Adrenal gland (tissue), 12 donors: Measurements from ENCODE around the gene ZCCHC14. TPM values are rescaled to one million over a fixed set of nuclear protein-coding genes. Genes with fewer than 3 reads are reported as not detected.

Source experiments
- DNase-seq, 7 donors: peaks; one replicate each; pipeline ENCODE4 v3.0.0-alpha.2; 2019 to 2020
- H3K27ac ChIP-seq, 5 donors: fragments of 200-600 bp; sonication (generic) in 4 of 5; 1 replicate in 3 of 5; 2 replicates in 2 of 5; pipeline versions ENCODE4 v1.5.1 to v1.8.0; 2016 to 2020; ENCODE audit warnings: mild to moderate bottlenecking in 1 of 5
- H3K27me3 ChIP-seq: fragments of 200-600 bp; 2 replicates; pipeline ENCODE4 v1.8.0; 2021
- H3K36me3 ChIP-seq, 2 donors: fragments of 200-600 bp; replicated peaks in 1 of 2; 1 replicate in 1 of 2; 2 replicates in 1 of 2; pipeline versions ENCODE4 v1.5.1 to v1.8.0; 2018 to 2022
- H3K4me1 ChIP-seq, 2 donors: fragments of 200-600 bp; replicated peaks in 1 of 2; 1 replicate in 1 of 2; 2 replicates in 1 of 2; pipeline versions ENCODE4 v1.5.1 to v1.8.0; 2018 to 2021
- H3K4me3 ChIP-seq, 4 donors: fragments of 200-600 bp; sonication (generic) in 3 of 4; one replicate each; pipeline ENCODE4 v1.5.1; 2016 to 2018
- H3K9me3 ChIP-seq, 3 donors: fragments of 200-600 bp; sonication (generic) in 1 of 3; replicated peaks in 1 of 3; 1 replicate in 2 of 3; 2 replicates in 1 of 3; pipeline versions ENCODE4 v1.5.1 to v1.8.0; 2016 to 2021
- POLR2A ChIP-seq, 2 donors: fragments of 450-650 bp; IDR thresholded peaks; one replicate each; pipeline ENCODE4 v1.6.1; 2017; ENCODE audit warnings: antibody characterized with exemption in 2 of 2, mild to moderate bottlenecking in 2 of 2, moderate library complexity in 1 of 2
- WGBS, 4 donors: extraction: QIAGEN DNeasy Blood & Tissue Kit in 2 of 4; methylation state at CpG; one replicate each; pipeline versions ENCODE4 v1.1.5 to v1.1.7; 2013 to 2017; 5-methylcytosine and 5-hydroxymethylcytosine counted together
- intact Hi-C, 2 donors: fragments of 100-400 bp; cut with DNase I; formaldehyde crosslinking; loops; one replicate each; pipeline versions ENCODE4 v1.14.1 to v1.15.0; 2022 to 2023
- polyA plus RNA-seq, 3 donors: library from polyadenylated mRNA; stranded (reverse); fragments of 200-250 nt in 2 of 3; fragments of 350-450 nt in 1 of 3; fragmentation: Illumina TruSeq in 1 of 3; extraction: RNeasy Lipid Tissue Mini Kit (QIAGEN cat#74804) in 1 of 3; gene quantifications; one replicate each; pipeline ENCODE4 v1.2.3, GENCODE V29; 2013 to 2014
- total RNA-seq, 9 donors: library from RNA; depleted of rRNA in 4 of 9; stranded (reverse); fragments of >200 nt in 4 of 9; fragments of 120-200 nt in 1 of 9; fragmentation: NEBNext Ultra II Directional in 1 of 9; extraction: Animal tissue kit (Norgen Biotek cat#: 25700) in 1 of 9; gene quantifications; one replicate each; pipeline versions ENCODE4 v1.1.0 to v1.2.4, GENCODE V29; 2013 to 2023
- TF ChIP-seq, protein P1 (sequence below), 6 experiments: fragments of 450-650 bp in 4 of 6; fragments of 200-600 bp in 2 of 6; sonication (generic) in 1 of 6; IDR thresholded peaks; 1 replicate in 5 of 6; 2 replicates in 1 of 6; pipeline versions ENCODE4 v1.5.1 to v1.8.0; 2016 to 2021; ENCODE audit warnings: antibody characterized with exemption in 6 of 6, mild to moderate bottlenecking in 2 of 6, moderate library complexity in 1 of 6
- donor health status: healthy with polysubstance abuse.
- donor health status: Bipolar disorder and iron deficiency.
- donor health status: DM: yes; HTN: yes; CAD: no.
- donor health status: DM: no; HTN: no; CAD: no.
- donor health status: DM: no; HTN: no; CAD: no.
- donor health status: DM: yes; HTN: yes; CAD: no.

The ZCCHC14 gene
- total and polyA plus RNA-seq, 12 donors, result 10.6 to 49.8 (median 28.7) TPM

DNA sequence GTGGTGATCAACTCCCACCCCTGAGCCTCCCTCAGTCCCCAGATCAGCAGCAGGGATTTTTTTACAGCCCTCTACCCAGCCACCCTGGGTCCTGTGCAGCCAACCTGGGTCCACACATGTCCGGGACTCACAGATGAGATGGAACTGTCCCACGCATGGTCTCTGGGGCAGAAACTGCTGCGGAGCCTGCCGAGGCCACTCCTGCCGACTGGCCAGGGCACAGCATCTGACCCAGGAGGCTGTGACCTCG lies 48.0 kb upstream of the ZCCHC14 start:
- Histone ChIP-seq H3K27me3 (no peaks in the 10 kb centered on the region), H3K27ac (peak overlapping the region in 1 of 5 donors; percentile 62), H3K4me3 (no peak overlapping the region), H3K9me3 (no peaks in the 10 kb centered on the region), H3K4me1 (no peaks in the 10 kb centered on the region), H3K36me3 (no peaks in the 10 kb centered on the region)
- no peak for DNase-seq
- TF ChIP-seq, protein P1, sequence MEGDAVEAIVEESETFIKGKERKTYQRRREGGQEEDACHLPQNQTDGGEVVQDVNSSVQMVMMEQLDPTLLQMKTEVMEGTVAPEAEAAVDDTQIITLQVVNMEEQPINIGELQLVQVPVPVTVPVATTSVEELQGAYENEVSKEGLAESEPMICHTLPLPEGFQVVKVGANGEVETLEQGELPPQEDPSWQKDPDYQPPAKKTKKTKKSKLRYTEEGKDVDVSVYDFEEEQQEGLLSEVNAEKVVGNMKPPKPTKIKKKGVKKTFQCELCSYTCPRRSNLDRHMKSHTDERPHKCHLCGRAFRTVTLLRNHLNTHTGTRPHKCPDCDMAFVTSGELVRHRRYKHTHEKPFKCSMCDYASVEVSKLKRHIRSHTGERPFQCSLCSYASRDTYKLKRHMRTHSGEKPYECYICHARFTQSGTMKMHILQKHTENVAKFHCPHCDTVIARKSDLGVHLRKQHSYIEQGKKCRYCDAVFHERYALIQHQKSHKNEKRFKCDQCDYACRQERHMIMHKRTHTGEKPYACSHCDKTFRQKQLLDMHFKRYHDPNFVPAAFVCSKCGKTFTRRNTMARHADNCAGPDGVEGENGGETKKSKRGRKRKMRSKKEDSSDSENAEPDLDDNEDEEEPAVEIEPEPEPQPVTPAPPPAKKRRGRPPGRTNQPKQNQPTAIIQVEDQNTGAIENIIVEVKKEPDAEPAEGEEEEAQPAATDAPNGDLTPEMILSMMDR (IDR thresholded peaks at IDR 0.05), result no peak
- no peak for TF ChIP-seq POLR2A (IDR thresholded peaks at IDR 0.05)
- intact Hi-C loops, result no loop called here
- 55 to 81% (median 65%) methylated on average over 2 to 6 of the region's 6 CpGs for WGBS, 4 donors

DNA sequence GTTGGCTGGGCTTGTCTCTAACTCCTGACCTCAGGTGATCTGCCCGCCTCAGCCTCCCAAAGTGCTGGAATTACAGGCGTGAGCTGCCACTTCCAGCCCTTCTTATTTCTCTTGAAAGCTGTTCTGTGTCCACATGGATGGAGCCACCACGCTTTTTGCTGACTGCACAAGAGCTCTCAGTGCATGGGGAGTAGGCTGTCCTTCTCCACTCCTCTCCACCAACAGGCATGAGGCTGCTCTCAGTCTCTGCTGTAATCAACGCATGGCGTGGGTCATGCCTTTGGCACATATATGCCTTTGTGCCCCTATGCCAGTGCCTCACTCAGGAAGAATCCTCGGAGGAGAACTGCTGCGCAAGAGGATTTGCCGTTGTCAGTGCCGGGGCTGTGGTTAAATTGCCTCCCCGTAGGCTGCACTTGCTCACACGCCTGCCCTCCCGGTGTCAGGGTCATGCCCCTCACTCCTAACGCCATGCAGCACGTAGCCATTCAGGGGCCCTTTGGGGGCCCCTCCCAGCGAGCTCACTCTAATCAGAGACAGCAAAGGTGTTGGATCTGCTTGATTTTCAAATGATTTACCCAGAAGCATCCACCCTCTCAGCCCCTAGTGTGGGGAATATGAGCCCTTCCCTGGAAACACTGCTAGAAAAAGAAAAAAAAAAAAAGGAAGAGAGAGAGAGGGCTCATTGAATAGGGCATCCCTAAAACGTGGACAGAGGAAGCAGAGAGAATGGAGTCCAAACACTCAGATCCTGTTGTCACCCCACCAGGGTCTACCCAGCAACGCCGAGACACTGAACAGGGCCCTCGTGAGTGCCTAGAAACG lies 47.5 kb upstream of the ZCCHC14 start:
- Histone ChIP-seq H3K9me3 (no peaks in the 10 kb centered on the region), H3K36me3 (no peaks in the 10 kb centered on the region), H3K27me3 (no peaks in the 10 kb centered on the region), H3K27ac (peak overlapping the region in 1 of 5 donors; percentile 62), H3K4me1 (no peaks in the 10 kb centered on the region), H3K4me3 (no peak overlapping the region)
- TF ChIP-seq, protein P1 (IDR thresholded peaks at IDR 0.05), result no peak
- no peak for TF ChIP-seq POLR2A (IDR thresholded peaks at IDR 0.05)
- no peak for DNase-seq
- intact Hi-C loops, result no loop called here
- 49 to 67% (median 52%) methylated on average over 11 to 20 of the region's 20 CpGs for WGBS, 4 donors

DNA sequence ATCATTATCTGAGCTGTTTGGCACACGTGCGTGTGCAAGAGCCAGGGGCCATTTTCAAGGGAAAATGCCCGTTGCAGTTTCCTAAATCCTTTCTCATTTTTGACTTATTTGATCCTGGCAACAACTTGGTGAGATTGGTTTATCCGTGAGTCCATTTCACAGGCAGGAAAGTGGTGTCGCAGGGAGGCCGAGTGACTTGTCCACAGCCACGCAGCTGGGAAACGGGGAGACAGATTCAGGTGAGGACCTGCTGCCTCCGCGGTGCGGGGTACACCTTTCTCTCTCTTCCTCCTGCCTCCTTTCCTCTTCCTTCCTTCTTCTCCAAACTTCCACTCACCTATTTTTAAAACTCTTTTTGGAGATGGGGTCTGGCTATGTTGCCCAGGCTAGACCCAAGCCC lies 46.3 kb upstream of the ZCCHC14 start:
- Histone ChIP-seq H3K27ac (no peak overlapping the region), H3K4me1 (no peaks in the 10 kb centered on the region), H3K4me3 (no peak overlapping the region), H3K27me3 (no peaks in the 10 kb centered on the region), H3K9me3 (no peaks in the 10 kb centered on the region), H3K36me3 (no peaks in the 10 kb centered on the region)
- no peak for DNase-seq
- no peak for TF ChIP-seq POLR2A (IDR thresholded peaks at IDR 0.05)
- TF ChIP-seq, protein P1 (IDR thresholded peaks at IDR 0.05), result no peak
- intact Hi-C loops, result no loop called here
- WGBS, 4 donors, result 70 to 90% (median 85%) methylated on average over 11 of the region's 11 CpGs

DNA sequence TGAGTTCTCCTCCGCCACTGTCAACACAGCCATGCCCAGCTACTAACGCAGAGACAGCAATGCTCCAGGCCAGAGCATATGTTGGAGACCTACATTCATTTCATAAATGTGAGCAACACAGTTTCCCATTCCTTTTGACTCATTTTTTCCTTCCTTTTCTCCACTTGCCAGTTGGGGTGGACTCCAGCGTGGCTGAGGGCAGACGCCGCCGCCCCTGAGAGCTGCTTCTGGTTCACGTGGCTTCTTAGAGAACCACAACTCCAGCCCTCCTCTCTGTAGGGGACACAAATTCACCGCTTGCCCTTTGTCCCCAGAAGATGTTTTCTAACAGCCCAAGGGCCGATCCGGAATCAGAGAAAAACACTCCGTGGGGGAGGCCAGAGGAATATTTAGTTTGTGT lies 45.8 kb upstream of the ZCCHC14 start:
- Histone ChIP-seq H3K27ac (no peak overlapping the region), H3K9me3 (no peaks in the 10 kb centered on the region), H3K36me3 (no peaks in the 10 kb centered on the region), H3K27me3 (no peaks in the 10 kb centered on the region), H3K4me1 (no peaks in the 10 kb centered on the region), H3K4me3 (no peak overlapping the region)
- TF ChIP-seq POLR2A (IDR thresholded peaks at IDR 0.05), result no peak
- TF ChIP-seq, protein P1 (IDR thresholded peaks at IDR 0.05), result no peak
- intact Hi-C loops, result no loop called here
- WGBS, 4 donors, result 83 to 94% (median 90%) methylated on average over 11 of the region's 11 CpGs
- DNase-seq, result no peak
